ENCODE data around the gene TRAPPC14. TPM values are rescaled to one million over a fixed set of nuclear protein-coding genes. Genes with fewer than 3 reads are reported as not detected.

TRAPPC14 gene
- total and polyA plus RNA-seq, 2 of the 13 experiments (the other 11 are each of a cell fraction or from before 2014, with no cell fraction given): 4.7 to 9.6 TPM

- TF ChIP-seq ZNF687 (CRISPR knock-in tag; IDR thresholded peaks at IDR 0.05): peak; percentile 75
- peak; percentile 24; the same call in 1 of the 2 replicates for TF ChIP-seq HNF4A (CRISPR knock-in tag; IDR thresholded peaks at IDR 0.05)
- TF ChIP-seq, protein P1, sequence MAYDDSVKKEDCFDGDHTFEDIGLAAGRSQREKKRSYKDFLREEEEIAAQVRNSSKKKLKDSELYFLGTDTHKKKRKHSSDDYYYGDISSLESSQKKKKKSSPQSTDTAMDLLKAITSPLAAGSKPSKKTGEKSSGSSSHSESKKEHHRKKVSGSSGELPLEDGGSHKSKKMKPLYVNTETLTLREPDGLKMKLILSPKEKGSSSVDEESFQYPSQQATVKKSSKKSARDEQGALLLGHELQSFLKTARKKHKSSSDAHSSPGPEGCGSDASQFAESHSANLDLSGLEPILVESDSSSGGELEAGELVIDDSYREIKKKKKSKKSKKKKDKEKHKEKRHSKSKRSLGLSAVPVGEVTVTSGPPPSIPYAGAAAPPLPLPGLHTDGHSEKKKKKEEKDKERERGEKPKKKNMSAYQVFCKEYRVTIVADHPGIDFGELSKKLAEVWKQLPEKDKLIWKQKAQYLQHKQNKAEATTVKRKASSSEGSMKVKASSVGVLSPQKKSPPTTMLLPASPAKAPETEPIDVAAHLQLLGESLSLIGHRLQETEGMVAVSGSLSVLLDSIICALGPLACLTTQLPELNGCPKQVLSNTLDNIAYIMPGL (CRISPR knock-in tag; IDR thresholded peaks at IDR 0.05; ENCODE audit: borderline replicate concordance in 1 of 2, low read depth in 1 of 2): peak; percentile 67 to 77; a peak in 3 of 4 replicates
- no peak for TF ChIP-seq ASH2L (IDR thresholded peaks at IDR 0.05; ENCODE audit: insufficient read length, low read depth, low read length)
- TF ChIP-seq HOXD1 (CRISPR knock-in tag; IDR thresholded peaks at IDR 0.05): no peak
- no peak for TF ChIP-seq ZNF580 (CRISPR knock-in tag; IDR thresholded peaks at IDR 0.05; ENCODE audit: borderline replicate concordance, low read depth)
- TF ChIP-seq, protein P2, sequence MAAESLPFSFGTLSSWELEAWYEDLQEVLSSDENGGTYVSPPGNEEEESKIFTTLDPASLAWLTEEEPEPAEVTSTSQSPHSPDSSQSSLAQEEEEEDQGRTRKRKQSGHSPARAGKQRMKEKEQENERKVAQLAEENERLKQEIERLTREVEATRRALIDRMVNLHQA (CRISPR knock-in tag; IDR thresholded peaks at IDR 0.05): no peak
- TF ChIP-seq TFE3 (CRISPR knock-in tag; IDR thresholded peaks at IDR 0.05): no peak
- TF ChIP-seq ZNF557 (CRISPR knock-in tag; IDR thresholded peaks at IDR 0.05): no peak
- TF ChIP-seq ZKSCAN1 (IDR thresholded peaks at IDR 0.05; ENCODE audit: low read length): no peak
- peak; percentile 95 for TF ChIP-seq U2AF2 (IDR thresholded peaks at IDR 0.05; ENCODE audit: low read depth, low read length)
- TF ChIP-seq SAP130 (CRISPR knock-in tag; IDR thresholded peaks at IDR 0.05; ENCODE audit: low read depth): peak; percentile 40
- 0 out of 2 replicates have a peak, but pooled peaks have one; percentile 4 for TF ChIP-seq FOSL2 (CRISPR knock-in tag; IDR thresholded peaks at IDR 0.05)
- TF ChIP-seq YEATS2 (CRISPR knock-in tag; IDR thresholded peaks at IDR 0.05; ENCODE audit: borderline replicate concordance): peak; percentile 52
- no peak for TF ChIP-seq ZNF367 (CRISPR knock-in tag; IDR thresholded peaks at IDR 0.05; ENCODE audit: borderline replicate concordance)
- TF ChIP-seq MYC (CRISPR knock-in tag; IDR thresholded peaks at IDR 0.05; ENCODE audit: borderline replicate concordance): peak; percentile 37; the same call in 1 of the 2 replicates
- peak; percentile 62; the same call in 1 of the 2 replicates for TF ChIP-seq ZFP91 (CRISPR knock-in tag; IDR thresholded peaks at IDR 0.05; ENCODE audit: borderline replicate concordance)
- TF ChIP-seq ZNF564 (CRISPR knock-in tag; IDR thresholded peaks at IDR 0.05): no peak
- no peak for TF ChIP-seq ZNF83 (CRISPR knock-in tag; IDR thresholded peaks at IDR 0.05; ENCODE audit: borderline replicate concordance)
These were observed 27.7 kb downstream of the TRAPPC14 start (continued) for GRCh38 chr7:100130608-100131453.

Data from HepG2 (cell line).